Stimulated activated naive CD4-positive, alpha-beta T cell treated with Interleukin-2 at 50 U/mL for 16 hours (primary cell): Measurements from ENCODE around the gene DPM2.

Experiments used
- DNase-seq: peaks from one replicate; lab custom pipeline; 2025; lab: John Stamatoyannopoulos, UW

The DPM2 gene

GRCh38 chr9:127898433-127899127 lies 39.1 kb downstream of the DPM2 start:
- DNase-seq: no peak

- peak; percentile 18 for DNase-seq
These were observed 40.4 kb downstream of the DPM2 start for GRCh38 chr9:127897193-127897692.

GRCh38 chr9:127896395-127897192 lies 41.1 kb downstream of the DPM2 start:
- no peak for DNase-seq

- no peak for DNase-seq
These were observed 41.8 kb downstream of the DPM2 start for GRCh38 chr9:127895811-127896210.

- no peak for DNase-seq
These were observed 44.3 kb downstream of the DPM2 start for GRCh38 chr9:127893392-127893791.

- no peak for DNase-seq
These were observed 44.8 kb downstream of the DPM2 start for GRCh38 chr9:127892831-127893230.

GRCh38 chr9:127890053-127890452 lies 47.6 kb downstream of the DPM2 start:
- no peak for DNase-seq

GRCh38 chr9:127887792-127888191 lies 49.9 kb downstream of the DPM2 start:
- no peak for DNase-seq

- no peak for DNase-seq
These were observed 51.2 kb downstream of the DPM2 start for GRCh38 chr9:127886401-127886972.

GRCh38 chr9:127885508-127886281 lies 52.0 kb downstream of the DPM2 start:
- DNase-seq: no peak
